Measurements from ENCODE around the gene IQGAP1. TPM values are rescaled to one million over a fixed set of nuclear protein-coding genes. Genes with fewer than 3 reads are reported as not detected.
"Not testable (repeated sequence)": the region's sequence is repeated elsewhere in the genome, so short reads cannot be mapped to it uniquely, and the experiment has no call there.

The IQGAP1 gene
- total RNA-seq, 2 experiments from 2014 or later, result 211 to 220 TPM

DNA sequence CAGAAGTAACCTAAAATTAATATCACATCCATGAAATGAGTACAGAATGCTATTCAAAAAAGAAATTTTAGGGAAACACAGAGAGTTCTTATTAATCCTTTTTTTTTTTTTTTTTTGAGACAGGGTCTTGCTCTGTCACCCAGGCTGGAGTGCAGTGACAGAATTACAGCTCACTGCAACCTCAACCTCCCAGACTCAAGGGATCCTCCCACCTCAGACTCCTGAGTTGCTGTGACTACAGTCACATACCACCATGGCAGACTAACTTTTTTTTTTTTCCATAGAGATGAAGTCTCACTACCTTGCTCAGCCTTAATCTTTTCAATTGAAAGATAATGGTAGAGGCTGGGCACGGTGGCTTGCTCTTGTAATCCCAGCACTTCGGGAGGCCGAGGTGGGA lies 135.3 kb downstream of the IQGAP1 start:
- H3K4me1 Mint-ChIP-seq, result peaks cover 5% of the 10 kb centered on the region
- ATAC-seq (ENCODE audit: low read depth), result no peak
- POLR2A ChIA-PET, result interaction anchor here (1.0 kb wide), 1 partner anchor 23 kb away, joined by 5 read pairs; no protein-coding TSS in a partner anchor

DNA sequence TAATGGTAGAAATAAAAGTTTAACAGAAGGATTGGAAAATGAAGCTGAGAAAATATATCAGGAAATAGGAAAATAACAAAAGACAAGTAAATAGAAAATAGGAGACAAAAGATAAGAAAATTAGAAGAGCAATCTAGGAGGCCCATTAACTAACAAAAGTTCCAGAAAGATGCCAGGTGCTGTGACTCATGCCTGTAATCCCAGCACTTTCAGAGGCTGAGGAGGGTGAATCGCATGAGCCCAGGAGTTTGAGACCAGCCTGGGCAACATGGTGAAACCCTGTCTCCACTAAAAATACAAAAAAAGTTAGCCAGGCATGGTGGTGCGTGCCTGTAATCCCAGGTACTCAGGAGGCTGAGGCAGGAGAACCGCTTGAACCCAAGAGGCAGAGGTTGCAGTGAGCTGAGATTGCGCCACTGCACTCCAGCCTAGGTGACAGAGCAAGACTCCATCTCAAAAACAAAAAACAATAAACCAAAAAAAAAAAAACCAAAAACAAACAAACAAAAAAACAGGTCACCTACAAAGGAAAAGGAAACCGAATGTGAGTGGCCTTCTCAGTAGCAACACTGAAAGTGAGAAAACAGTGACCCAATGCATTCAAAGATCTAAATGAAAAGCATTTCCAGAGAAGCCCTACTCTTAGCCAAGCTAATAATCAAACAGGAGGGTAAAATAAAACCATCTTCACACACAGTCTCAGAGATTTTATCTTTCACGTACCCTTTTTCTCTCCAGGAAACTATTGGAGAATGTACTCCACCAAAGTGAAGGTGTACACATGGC lies 136.2 kb downstream of the IQGAP1 start:
- H3K9me3 Mint-ChIP-seq; H3K4me1 Mint-ChIP-seq; POLR2A ChIA-PET; H3K27ac Mint-ChIP-seq; DNase-seq; ATAC-seq (ENCODE audit: low read depth); H3K4me3 Mint-ChIP-seq; H3K36me3 Mint-ChIP-seq; H3K27me3 Mint-ChIP-seq: not testable (repeated sequence)

More for the DNA sequence above, 135.3 kb downstream of the IQGAP1 start:
- Mint-ChIP-seq H3K36me3 (no peaks in the 10 kb centered on the region), H3K4me3 (no peak overlapping the region), H3K27ac (no peak overlapping the region), H3K9me3 (no peaks in the 10 kb centered on the region), H3K27me3 (no peaks in the 10 kb centered on the region)
- DNase-seq, result no peak

DNA sequence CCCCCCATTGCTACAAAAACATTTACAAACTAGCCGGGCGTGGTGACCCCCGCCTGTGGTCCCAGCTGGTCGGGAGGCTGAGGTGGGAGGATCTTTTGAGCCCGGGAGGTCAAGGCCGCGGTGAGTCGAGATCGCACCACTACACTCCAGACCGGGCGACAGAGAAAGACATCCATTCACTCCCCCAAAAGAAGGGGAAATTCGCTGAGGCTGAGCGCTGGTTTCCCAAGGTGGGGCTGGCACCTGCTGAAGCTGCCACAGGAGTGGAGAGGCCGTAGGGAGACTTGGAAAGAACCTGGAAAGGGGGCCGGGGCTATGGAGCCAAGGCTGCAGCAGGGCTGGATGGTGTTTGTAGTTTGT lies 140.9 kb downstream of the IQGAP1 start:
- no peak for ATAC-seq (ENCODE audit: low read depth)
- Mint-ChIP-seq H3K36me3 (peaks cover 16% of the 10 kb centered on the region), H3K27me3 (no peaks in the 10 kb centered on the region), H3K4me1 (peaks cover 30% of the 10 kb centered on the region), H3K9me3 (no peaks in the 10 kb centered on the region), H3K27ac (peak overlapping the region; percentile 88), H3K4me3 (peak overlapping the region; percentile 87)
- POLR2A ChIA-PET, result interaction anchor here (0.5 to 3.3 kb wide), 5 partner anchors 10 to 189 kb away, joined by 3 to 33 read pairs (median 3); no protein-coding TSS in a partner anchor
- DNase-seq, result no peak

DNA sequence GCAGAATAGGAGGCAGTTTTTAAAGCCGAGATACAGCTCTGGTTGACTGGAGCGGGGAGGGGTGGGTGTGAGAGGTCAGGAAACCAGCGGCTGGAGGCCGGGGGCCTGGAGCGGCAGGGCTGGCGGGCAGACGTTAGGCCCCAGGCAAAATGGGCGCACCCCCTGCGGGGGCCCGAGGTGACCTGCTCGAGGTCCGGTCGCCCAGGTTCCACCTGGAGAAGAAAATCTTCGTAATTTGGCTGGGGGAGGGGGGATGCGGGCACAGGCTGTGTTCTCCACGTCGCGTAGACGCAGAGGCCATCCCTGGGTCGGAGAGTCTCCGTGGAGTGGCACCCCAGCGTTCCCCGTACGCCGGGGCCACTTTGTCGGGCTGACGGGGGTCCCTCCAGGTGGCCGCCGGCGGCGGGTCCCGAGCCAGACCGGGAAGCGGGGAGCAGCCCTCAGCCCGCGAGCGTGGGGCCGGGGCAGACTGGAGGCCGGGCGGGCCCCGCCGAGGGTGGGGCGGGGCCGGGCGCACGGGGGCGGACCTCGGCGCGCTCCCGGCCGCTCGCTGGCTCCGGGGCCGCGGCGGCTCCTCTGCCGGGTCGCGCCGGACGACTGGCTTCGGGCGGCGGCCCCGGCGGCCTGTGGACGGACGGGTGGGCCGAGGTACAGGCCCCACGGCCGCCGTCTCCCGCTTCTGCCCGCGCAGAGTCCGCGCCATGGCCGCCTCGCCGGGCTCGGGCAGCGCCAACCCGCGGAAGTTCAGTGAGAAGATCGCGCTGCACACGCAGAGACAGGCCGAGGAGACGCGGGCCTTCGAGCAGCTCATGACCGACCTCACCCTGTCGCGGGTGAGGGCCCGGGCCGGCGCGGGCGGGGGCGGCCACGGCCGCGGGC lies 141.6 kb downstream of the IQGAP1 start, which contains the start of gene CRTC3:
TSS of gene CRTC3 (plus strand) at position 553 of the 879 bp plus-strand sequence. CDS start at position 702, 149 bp downstream.
- peak; percentile 84 for ATAC-seq (ENCODE audit: low read depth)
- Mint-ChIP-seq H3K4me1 (peaks cover 32% of the 10 kb centered on the region), H3K4me3 (peak within 1 kb of the TSS; percentile 96), H3K27me3 (no peaks in the 10 kb centered on the region), H3K27ac (peak within 1 kb of the TSS; percentile 88), H3K9me3 (no peaks in the 10 kb centered on the region), H3K36me3 (peaks cover 20% of the 10 kb centered on the region)
- POLR2A ChIA-PET, result interaction anchor here (0.5 to 3.3 kb wide), 17 partner anchors 10 to 189 kb away, joined by 3 to 33 read pairs (median 4); no protein-coding TSS in a partner anchor
- peak; percentile 82 for DNase-seq

DNA sequence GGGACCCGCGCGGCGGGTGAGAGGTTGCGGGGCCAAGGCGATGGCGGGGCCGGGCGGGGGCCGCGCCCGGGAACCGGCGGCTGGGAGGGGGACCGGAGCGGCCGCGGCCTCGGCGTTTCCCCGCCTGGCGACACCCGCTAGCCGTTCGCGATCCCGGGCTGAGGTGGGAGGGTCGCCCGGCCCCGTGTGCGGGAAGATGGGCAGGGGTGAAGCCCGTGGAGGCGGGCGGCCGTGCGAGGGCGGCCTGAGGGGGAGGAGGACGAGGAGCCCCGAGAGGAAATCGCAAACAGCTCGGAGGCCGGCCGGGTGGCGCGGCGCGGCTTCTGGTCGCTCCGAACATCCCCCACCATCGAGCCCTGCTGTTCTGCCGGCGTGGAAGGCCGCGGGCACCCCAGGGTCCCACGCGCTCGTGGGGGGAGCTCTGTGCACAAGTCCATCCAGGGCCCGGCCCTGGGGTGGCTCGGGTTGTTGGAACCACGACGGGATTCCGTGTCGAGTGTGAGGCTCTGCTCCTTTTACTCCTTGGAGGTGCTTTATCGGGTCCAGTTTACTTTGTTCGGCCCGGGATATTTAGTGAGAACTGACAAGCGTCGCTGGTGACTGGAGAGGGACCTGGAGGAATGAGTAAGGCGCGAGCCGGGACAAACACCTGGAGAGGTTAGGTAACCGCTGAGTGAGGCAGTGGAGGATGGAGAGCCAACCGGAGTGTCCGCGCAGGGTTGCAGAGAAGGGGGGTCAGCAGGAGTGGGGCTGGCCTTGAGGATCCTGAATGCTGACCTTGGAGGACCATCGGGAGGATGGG lies 142.4 kb downstream of the IQGAP1 start:
- Mint-ChIP-seq H3K4me3 (peak overlapping the region; percentile 96), H3K27ac (peak overlapping the region; percentile 88), H3K27me3 (no peaks in the 10 kb centered on the region), H3K9me3 (no peaks in the 10 kb centered on the region), H3K36me3 (peaks cover 24% of the 10 kb centered on the region), H3K4me1 (peaks cover 38% of the 10 kb centered on the region)
- POLR2A ChIA-PET, result interaction anchor here (0.5 to 3.3 kb wide), 17 partner anchors 9 to 142 kb away, joined by 3 to 33 read pairs (median 4); partner anchors contain the start of gene IQGAP1
- ATAC-seq (ENCODE audit: low read depth) (peak; percentile 57), DNase-seq (peak; percentile 77)

DNA sequence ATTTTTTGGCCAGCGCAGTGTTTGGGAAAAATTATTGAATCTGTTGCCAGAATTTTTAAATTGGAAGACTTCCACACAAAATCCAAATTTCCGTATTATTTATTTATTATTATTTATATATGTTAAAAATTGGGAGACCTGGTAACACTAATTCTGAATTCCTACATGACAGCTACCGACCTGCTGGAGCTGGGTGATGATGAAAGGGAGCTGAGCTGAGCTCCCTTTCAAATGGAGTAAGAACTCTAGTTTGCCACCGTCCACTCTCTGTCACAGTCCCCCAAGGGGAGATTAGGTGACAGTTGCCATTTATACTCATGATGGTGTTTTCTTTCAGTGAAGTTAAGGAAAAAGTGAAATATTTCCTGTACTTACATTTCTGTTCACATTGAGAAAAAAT lies 143.1 kb downstream of the IQGAP1 start:
- Mint-ChIP-seq H3K27ac (peak overlapping the region; percentile 80), H3K4me3 (peak overlapping the region; percentile 96), H3K4me1 (peaks cover 43% of the 10 kb centered on the region), H3K36me3 (peaks cover 25% of the 10 kb centered on the region), H3K9me3 (no peaks in the 10 kb centered on the region), H3K27me3 (no peaks in the 10 kb centered on the region)
- POLR2A ChIA-PET, result interaction anchor here (0.6 to 3.3 kb wide), 14 partner anchors 8 to 143 kb away, joined by 3 to 33 read pairs (median 4); partner anchors contain the start of gene IQGAP1
- DNase-seq, result no peak
- no peak for ATAC-seq (ENCODE audit: low read depth)

DNA sequence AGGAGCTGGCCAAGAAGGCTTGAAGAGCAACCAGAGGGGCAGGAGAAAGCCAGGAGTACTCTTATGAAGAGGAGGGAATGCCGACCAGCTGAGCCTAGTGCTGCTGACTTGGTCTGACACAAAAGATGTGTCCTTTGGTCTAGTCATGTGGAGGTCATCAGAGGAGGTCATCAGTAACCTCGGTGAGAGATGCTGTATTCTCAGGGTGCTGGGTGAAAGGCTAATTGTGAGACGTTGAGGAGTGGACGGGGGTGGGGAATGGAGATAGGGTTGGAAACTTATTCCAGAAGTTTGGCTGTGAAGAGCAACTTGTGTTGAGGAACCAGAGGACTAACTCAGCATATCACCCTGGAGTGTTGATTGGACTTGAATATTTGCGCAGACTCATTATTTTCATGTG lies 147.2 kb downstream of the IQGAP1 start:
- no peaks in the 10 kb centered on the region for H3K9me3 Mint-ChIP-seq
- DNase-seq, result no peak
- POLR2A ChIA-PET, result interaction anchor here (1.0 to 1.4 kb wide), 2 partner anchors 24 to 36 kb away, joined by 3 to 4 read pairs; no protein-coding TSS in a partner anchor
- H3K27me3 Mint-ChIP-seq, result no peaks in the 10 kb centered on the region
- ATAC-seq (ENCODE audit: low read depth), result no peak
- H3K4me1 Mint-ChIP-seq, result peaks cover 68% of the 10 kb centered on the region
- no peak overlapping the region for H3K27ac Mint-ChIP-seq
- peaks cover 40% of the 10 kb centered on the region for H3K36me3 Mint-ChIP-seq
- H3K4me3 Mint-ChIP-seq, result no peak overlapping the region

DNA sequence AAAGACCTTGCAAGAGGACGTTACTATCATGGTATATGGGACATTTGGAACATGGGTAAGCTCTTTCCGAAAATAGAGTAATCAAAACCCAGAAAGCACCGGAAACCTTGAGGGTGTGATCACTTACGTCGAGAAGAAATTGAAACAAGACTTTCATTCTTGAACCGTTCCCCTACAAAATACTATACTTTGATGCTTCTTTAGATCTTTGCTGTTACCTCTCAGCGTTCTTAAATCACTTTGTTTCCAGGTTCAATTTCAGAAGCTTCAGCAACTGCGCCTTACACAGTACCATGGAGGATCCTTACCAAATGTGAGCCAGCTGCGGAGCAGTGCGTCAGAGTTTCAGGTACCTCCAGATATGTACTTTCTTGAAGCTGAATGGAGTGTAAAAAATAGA lies 151.7 kb downstream of the IQGAP1 start:
- Mint-ChIP-seq H3K27ac (peak overlapping the region; percentile 96), H3K4me3 (peak overlapping the region; percentile 88), H3K27me3 (no peaks in the 10 kb centered on the region), H3K36me3 (peaks cover 38% of the 10 kb centered on the region), H3K9me3 (no peaks in the 10 kb centered on the region), H3K4me1 (peaks cover 45% of the 10 kb centered on the region)
- POLR2A ChIA-PET, result interaction anchor here (2.0 to 2.7 kb wide), 2 partner anchors 9 to 22 kb away, joined by 10 to 33 read pairs; partner anchors contain the start of gene CRTC3
- ATAC-seq (ENCODE audit: low read depth), result peak; percentile 76
- DNase-seq, result no peak

DNA sequence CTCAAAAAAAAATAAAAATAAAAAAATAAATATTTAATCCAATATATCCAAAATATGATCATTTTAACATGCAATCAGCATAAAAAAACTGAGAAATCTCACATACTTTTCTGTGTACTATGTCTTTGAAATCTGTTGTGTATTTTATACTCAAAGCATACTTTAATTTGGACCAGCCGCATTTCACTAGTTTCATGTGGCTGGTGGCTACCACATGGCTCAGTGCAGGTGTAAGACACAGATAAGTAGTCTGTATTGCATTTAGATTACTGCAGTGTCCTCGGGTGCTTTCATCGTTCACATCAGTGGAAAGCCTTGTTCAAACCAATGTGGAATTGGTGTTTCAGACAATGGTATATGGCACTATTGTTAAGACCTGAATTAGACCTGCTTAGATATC lies 152.7 kb downstream of the IQGAP1 start:
- POLR2A ChIA-PET, result interaction anchor here (2.0 to 2.7 kb wide), 2 partner anchors 10 to 21 kb away, joined by 10 to 33 read pairs; partner anchors contain the start of gene CRTC3
- DNase-seq (no peak), ATAC-seq (ENCODE audit: low read depth) (no peak)
- Mint-ChIP-seq H3K27me3 (no peaks in the 10 kb centered on the region), H3K36me3 (peaks cover 39% of the 10 kb centered on the region), H3K27ac (peak overlapping the region; percentile 34), H3K9me3 (no peaks in the 10 kb centered on the region), H3K4me1 (peaks cover 40% of the 10 kb centered on the region), H3K4me3 (peak overlapping the region; percentile 62)

DNA sequence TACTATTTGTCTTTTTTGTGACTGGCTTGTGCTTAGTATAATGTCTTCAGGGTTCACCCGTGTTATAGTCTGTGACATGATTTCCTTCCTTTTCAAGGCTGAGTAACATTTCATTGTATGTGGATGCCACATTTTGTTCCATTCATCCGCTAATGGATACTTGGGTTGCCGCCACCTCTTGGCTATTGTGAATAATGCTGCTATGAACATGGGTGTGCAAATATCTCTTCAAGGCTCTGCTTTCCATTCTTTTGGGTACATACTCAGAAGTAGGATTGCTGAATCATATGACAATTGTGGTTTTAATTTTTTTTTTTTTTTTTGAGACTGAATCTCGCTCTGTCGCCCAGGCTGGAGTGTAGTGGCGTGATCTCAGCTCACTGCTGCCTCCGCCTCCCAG lies 157.1 kb downstream of the IQGAP1 start:
- no peak overlapping the region for H3K27ac Mint-ChIP-seq
- ATAC-seq (ENCODE audit: low read depth), result no peak

DNA sequence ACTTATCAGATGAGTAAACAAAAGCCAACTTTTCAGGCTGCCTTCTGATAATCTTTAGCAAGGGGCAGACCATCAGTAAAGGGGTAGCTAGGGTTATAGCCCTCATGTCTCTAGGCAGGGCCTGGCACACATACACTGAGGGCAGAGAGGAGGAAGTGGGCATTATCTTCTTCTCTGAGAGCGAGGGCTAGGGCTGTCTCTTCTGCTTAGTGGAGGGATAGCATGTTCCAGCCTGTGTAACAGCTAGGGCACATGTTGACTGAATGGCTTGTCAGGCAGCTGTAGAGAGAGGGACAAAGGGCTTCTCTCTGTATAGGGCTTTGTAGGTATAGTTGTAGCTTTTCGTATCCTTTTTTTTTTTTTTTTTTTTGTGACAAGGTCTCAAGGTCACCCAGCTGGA lies 159.5 kb downstream of the IQGAP1 start:
- no peaks in the 10 kb centered on the region for H3K27me3 Mint-ChIP-seq
- H3K27ac Mint-ChIP-seq, result peak overlapping the region; percentile 45
- peaks cover 48% of the 10 kb centered on the region for H3K4me1 Mint-ChIP-seq
- DNase-seq (no peak), ATAC-seq (ENCODE audit: low read depth) (no peak)
- H3K4me3 Mint-ChIP-seq, result no peak overlapping the region
- H3K36me3 Mint-ChIP-seq, result peaks cover 47% of the 10 kb centered on the region
- POLR2A ChIA-PET, result interaction anchor here (0.6 to 1.6 kb wide), 4 partner anchors 16 to 58 kb away, joined by 3 to 5 read pairs (median 4); no protein-coding TSS in a partner anchor
- H3K9me3 Mint-ChIP-seq, result no peaks in the 10 kb centered on the region

More for the DNA sequence above, 157.1 kb downstream of the IQGAP1 start:
- H3K36me3 Mint-ChIP-seq, result peaks cover 46% of the 10 kb centered on the region
- no peaks in the 10 kb centered on the region for H3K27me3 Mint-ChIP-seq
- no peak overlapping the region for H3K4me3 Mint-ChIP-seq
- H3K9me3 Mint-ChIP-seq, result no peaks in the 10 kb centered on the region
- POLR2A ChIA-PET, result interaction anchor here (1.2 kb wide), 1 partner anchor 16 kb away, joined by 3 read pairs; no protein-coding TSS in a partner anchor
- H3K4me1 Mint-ChIP-seq, result peaks cover 34% of the 10 kb centered on the region
- DNase-seq, result no peak

DNA sequence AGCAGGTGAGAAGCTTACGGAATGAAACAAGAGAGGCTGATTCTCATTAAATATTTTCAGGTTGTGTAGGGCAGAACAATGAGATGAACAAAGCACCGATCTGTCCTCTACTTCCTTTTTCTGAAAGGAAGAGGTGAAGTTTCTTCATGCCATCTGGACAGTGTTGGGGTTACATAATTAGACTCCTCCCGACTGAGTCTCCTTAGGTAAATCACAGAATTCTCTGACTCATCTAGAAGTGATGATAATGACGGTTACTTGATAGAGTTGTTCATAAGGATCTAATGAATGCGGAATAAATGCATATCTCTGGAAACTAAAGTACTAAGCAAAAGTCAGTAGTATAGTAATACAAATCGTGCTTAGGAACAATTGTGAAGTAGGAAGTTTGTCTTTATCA lies 162.9 kb downstream of the IQGAP1 start:
- H3K4me1 Mint-ChIP-seq, result peaks cover 43% of the 10 kb centered on the region
- POLR2A ChIA-PET, result no interaction called here
- H3K9me3 Mint-ChIP-seq, result no peaks in the 10 kb centered on the region
- DNase-seq, result no peak
- H3K27ac Mint-ChIP-seq, result no peak overlapping the region
- no peaks in the 10 kb centered on the region for H3K27me3 Mint-ChIP-seq
- H3K36me3 Mint-ChIP-seq, result peaks cover 43% of the 10 kb centered on the region
- no peak for ATAC-seq (ENCODE audit: low read depth)
- peak overlapping the region; percentile 43 for H3K4me3 Mint-ChIP-seq
